RWPE1 (cell line): ENCODE measurements around the gene FIG4.
"Not testable (repeated sequence)": the region's sequence is repeated elsewhere in the genome, so short reads cannot be mapped to it uniquely, and the experiment has no call there.

Experiments
- CTCF ChIA-PET: fragments of 350-600 bp; sonication (Branson Sonifier 250); formaldehyde crosslinking; extraction: SDS; loops from one replicate; lab custom pipeline; 2021; lab: Yijun Ruan, JAX
- POLR2A ChIA-PET: fragments of 400-600 bp; formaldehyde crosslinking; extraction: SDS; loops from one replicate; lab custom pipeline; 2020; ENCODE audit warnings: antibody characterized with exemption; ENCODE audit not compliant: low non-redundant PET; lab: Yijun Ruan, JAX
- DNase-seq: peaks from one replicate; pipeline ENCODE4 v3.0.0; 2012; ENCODE audit warnings: low spot score
- H3K27ac ChIP-seq: fragments of 450-650 bp; 2 replicates; pipeline ENCODE4 v1.5.1; 2017
- CTCF ChIP-seq: fragments of 450-650 bp; conservative IDR thresholded peaks from 2 replicates; pipeline ENCODE4 v1.5.1; 2017; ENCODE audit warnings: low read depth, mild to moderate bottlenecking

The FIG4 gene

GRCh38 chr6:109853951-109854350 is 162.9 kb downstream of the FIG4 start:
- H3K27ac ChIP-seq, result no peak overlapping the region
- no peak for DNase-seq
- no peak for TF ChIP-seq CTCF
- ChIA-PET POLR2A (no interaction called here), CTCF (interaction anchor here (0.6 kb wide), 1 partner anchor 186 kb away, joined by 5 read pairs; no protein-coding TSS in a partner anchor)

DNA sequence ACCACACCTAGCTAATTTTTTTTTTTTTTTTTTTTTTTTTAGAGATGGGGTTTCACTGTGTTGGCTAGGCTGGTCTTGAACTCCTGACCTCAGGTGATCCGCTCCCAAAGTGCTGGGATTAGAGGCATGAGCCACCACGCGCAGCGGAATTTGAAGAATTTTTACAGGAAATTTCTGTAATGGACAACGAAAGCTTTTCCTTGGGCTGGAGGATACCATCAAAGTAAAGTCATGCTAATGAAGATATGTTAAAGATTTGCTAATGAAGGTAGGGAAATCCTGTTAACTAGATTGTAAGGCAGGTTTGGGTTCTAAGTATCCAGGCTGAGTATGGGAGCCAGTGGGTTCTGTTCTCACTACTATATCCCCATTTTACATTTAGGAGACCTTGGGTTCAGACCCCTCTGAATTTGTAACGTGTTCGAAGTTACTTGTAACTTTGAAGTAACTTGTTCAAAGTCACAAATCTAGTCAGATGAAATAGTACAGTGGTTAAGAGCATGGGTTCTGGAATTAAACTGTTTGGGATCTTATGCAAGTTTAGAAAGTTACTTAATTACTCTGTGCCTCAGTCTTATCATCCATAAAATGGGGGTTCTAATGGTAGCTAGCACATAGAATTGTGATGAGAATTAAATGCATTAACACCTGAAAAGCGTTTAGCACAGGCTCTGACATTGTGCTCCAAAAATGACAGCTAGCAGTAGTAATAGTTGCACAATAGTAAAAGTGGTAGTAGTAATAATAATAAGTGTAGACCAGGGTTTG is 163.6 kb downstream of the FIG4 start:
- H3K27ac ChIP-seq, result no peak overlapping the region
- no peak for TF ChIP-seq CTCF
- no peak for DNase-seq
- CTCF ChIA-PET, result interaction anchor here (0.6 kb wide), 1 partner anchor 185 kb away, joined by 5 read pairs; no protein-coding TSS in a partner anchor
- POLR2A ChIA-PET, result no interaction called here

DNA sequence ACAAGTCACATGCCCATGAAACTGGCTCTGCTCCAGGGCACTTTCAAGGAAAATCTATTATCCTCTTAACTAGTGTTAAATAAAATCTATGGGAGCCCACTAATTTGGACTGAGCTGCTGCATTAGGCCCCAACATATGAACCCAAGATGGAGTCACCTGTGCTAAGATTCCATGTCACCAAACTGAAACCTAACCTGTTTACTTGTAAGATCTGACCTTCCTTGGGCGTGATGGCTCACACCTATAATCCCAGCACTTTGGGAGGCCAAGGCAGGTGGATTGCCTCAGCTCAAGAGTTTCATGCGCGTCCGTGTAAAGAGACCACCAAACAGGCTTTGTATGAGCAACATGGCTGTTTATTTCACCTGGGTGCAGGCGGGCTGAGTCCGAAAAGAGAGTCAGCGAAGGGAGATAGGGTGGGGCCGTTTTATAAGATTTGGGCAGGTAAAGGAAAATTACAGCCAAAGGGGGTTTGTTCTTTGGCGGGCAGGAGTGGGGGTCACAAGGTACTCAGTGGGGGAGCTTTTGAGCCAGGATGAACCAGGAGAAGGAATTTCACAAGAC is 164.5 kb downstream of the FIG4 start:
- DNase-seq, H3K27ac ChIP-seq, POLR2A ChIA-PET: not testable (repeated sequence)
- CTCF ChIA-PET, result interaction anchor here (0.7 kb wide), 1 partner anchor 12 kb away, joined by 3 read pairs; no protein-coding TSS in a partner anchor

DNA sequence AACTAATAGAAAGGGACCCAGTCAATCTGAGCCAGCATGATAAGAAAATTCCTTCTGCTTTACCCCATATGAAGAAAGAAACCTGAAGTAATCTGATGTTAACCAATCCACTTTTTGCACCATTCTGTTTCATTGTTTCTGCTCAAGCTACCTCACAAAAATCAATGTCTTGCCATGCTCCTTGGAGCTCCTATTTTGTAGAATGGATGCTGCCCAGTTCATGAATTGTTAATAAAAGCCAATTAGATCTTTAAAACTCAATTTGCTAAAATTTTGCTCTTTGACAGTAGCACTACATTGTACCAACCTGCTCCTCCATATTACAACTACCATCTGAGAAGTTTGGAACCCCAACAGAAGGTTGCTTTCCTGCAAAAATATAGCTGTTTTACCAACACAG is 170.8 kb downstream of the FIG4 start:
- no peak for TF ChIP-seq CTCF
- no peak overlapping the region for H3K27ac ChIP-seq
- CTCF ChIA-PET, result no interaction called here
- POLR2A ChIA-PET, result no interaction called here
- DNase-seq, result no peak

DNA sequence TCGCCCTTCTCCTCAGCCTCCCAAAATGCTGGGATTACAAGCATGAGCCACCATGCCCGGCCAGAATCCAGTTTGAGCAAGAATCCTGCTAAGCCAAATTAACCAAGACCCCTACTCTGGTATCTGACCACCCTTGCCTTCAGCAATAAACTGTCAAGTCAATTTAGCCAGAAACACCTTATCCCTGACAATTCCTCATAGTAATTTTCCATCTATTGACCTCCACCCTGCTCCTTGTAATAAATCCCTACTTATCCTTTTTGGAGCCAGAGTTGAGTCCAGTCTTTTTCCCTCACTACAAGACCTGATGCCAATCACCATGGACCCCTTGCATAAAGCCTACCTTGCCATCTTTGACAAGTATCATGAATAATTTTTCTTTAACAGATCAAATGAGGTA is 173.0 kb downstream of the FIG4 start:
- CTCF ChIA-PET, result interaction anchor here (0.6 to 0.7 kb wide), 2 partner anchors 25 to 81 kb away, joined by 3 to 4 read pairs; no protein-coding TSS in a partner anchor

GRCh38 chr6:109865968-109866367 is 174.9 kb downstream of the FIG4 start:
- no peak overlapping the region for H3K27ac ChIP-seq
- no peak for DNase-seq
- ChIA-PET POLR2A (interaction anchor here (0.7 kb wide), 1 partner anchor 165 kb away, joined by 6 read pairs; no protein-coding TSS in a partner anchor), CTCF (interaction anchor here (1.0 kb wide), 1 partner anchor 11 kb away, joined by 3 read pairs; no protein-coding TSS in a partner anchor)
- TF ChIP-seq CTCF, result no peak

More for the DNA sequence above, 173.0 kb downstream of the FIG4 start:
- POLR2A ChIA-PET, result no interaction called here
- no peak overlapping the region for H3K27ac ChIP-seq
- no peak for TF ChIP-seq CTCF
- DNase-seq, result no peak
